H1 (cell line): ENCODE measurements around the gene LY6G5C. TPM values are rescaled to one million over a fixed set of nuclear protein-coding genes. Genes with fewer than 3 reads are reported as not detected.
A peak's percentile ranks its signal among the peaks of the same experiment; 100 is the strongest.

Source experiments
- ASH2L ChIP-seq: fragments of 200-600, 300-600 bp; sonication (generic); IDR thresholded peaks from one replicate; pipeline ENCODE4 v1.7.1; 2017; ENCODE audit warnings: low read length
- ATF3 ChIP-seq: IDR thresholded peaks from 2 replicates; pipeline ENCODE4 v1.6.1; 2011; ENCODE audit warnings: low read depth, mild to moderate bottlenecking, low read length; ENCODE audit not compliant: insufficient read depth
- CBX5 ChIP-seq: fragments of 300-800, 300-1000 bp; sonication (generic); IDR thresholded peaks from 2 replicates; pipeline ENCODE4 v1.7.1; 2016; ENCODE audit warnings: antibody characterized with exemption, low read length, low read depth
- CTCF ChIP-seq, 3 experiments: IDR thresholded peaks; 1 replicate in 2 of 3; 2 replicates in 1 of 3; pipeline versions ENCODE4 v1.5.1 to v1.6.1; 2011; ENCODE audit warnings: low read length in 3 of 3, mild to moderate bottlenecking in 3 of 3, inconsistent platforms in 2 of 3, low read depth in 1 of 3, moderate library complexity in 1 of 3; ENCODE audit not compliant: insufficient read depth in 1 of 3; ENCODE audit errors: control extremely low read depth in 1 of 3
- HDAC6 ChIP-seq: IDR thresholded peaks from one replicate; pipeline ENCODE4 v1.7.1; 2012; ENCODE audit warnings: low read depth, mild to moderate bottlenecking, inconsistent platforms, low read length, moderate library complexity
- NRF1 ChIP-seq: IDR thresholded peaks from 2 replicates; pipeline ENCODE4 v1.6.1; 2011; ENCODE audit warnings: mild to moderate bottlenecking, low read depth, low read length, improper control_type of control experiment
- POU5F1 ChIP-seq: IDR thresholded peaks from 2 replicates; pipeline ENCODE4 v1.6.1; 2011; ENCODE audit warnings: low read depth, mild to moderate bottlenecking, low read length, moderate library complexity
- RNF2 ChIP-seq: fragments of 200-900, 300-1000 bp; sonication (generic); IDR thresholded peaks from 2 replicates; pipeline ENCODE4 v1.7.1; 2016; ENCODE audit warnings: borderline replicate concordance, low read depth, mild to moderate bottlenecking, antibody characterized with exemption, low read length; ENCODE audit not compliant: poor library complexity, severe bottlenecking; ENCODE audit errors: missing control alignments
- RXRA ChIP-seq: IDR thresholded peaks from 2 replicates; pipeline ENCODE4 v1.6.1; 2011; ENCODE audit warnings: low read depth, mild to moderate bottlenecking, low read length, moderate library complexity; ENCODE audit not compliant: insufficient read depth
- TAF7 ChIP-seq: optimal IDR thresholded peaks from 2 replicates; pipeline ENCODE3; 2011; ENCODE audit warnings: low read depth, mild to moderate bottlenecking, inconsistent platforms, low read length, moderate library complexity, borderline replicate concordance
- ZNF274 ChIP-seq: IDR thresholded peaks from 2 replicates; pipeline ENCODE4 v1.7.0; 2012; ENCODE audit warnings: low read length, borderline replicate concordance; ENCODE audit errors: extremely low read depth
- polyA plus RNA-seq, 7 experiments: library from polyadenylated mRNA; depleted of rRNA in 3 of 7; stranded (reverse) in 5 of 7; unstranded in 2 of 7; fragments of >200 nt in 5 of 7; fragments of 200-250 nt in 2 of 7; gene quantifications; 1 replicate in 5 of 7; 2 replicates in 1 of 7; 4 replicates in 1 of 7; pipeline versions ENCODE4 v1.2.1 to v1.2.3, GENCODE V29; 2011 to 2013; ENCODE audit warnings: missing spikeins in 2 of 7, mixed read lengths in 2 of 7
- total RNA-seq: library from RNA; stranded (reverse); fragmentation: NEBNext Ultra II Directional; extraction: Animal tissue kit (Norgen Biotek cat#: 25700); gene quantifications from 2 replicates; pipeline ENCODE4 v1.2.1, GENCODE V29; 2021
- TF ChIP-seq, protein P1 (sequence below): IDR thresholded peaks from 2 replicates; pipeline ENCODE4 v1.6.1; 2011; ENCODE audit warnings: low read length, improper control_type of control experiment
- TF ChIP-seq, protein P2 (sequence below): IDR thresholded peaks from 2 replicates; pipeline ENCODE4 v1.6.1; 2012; ENCODE audit warnings: low read length, inconsistent platforms
- TF ChIP-seq, protein P3 (sequence below): IDR thresholded peaks from 2 replicates; pipeline ENCODE4 v1.6.1; 2012; ENCODE audit warnings: inconsistent platforms

LY6G5C gene
- total and polyA plus RNA-seq, 2 of the 8 experiments (the other 6 are each of a cell fraction or from before 2014, with no cell fraction given), result 1.1 to 1.8 TPM

GRCh38 chr6:31729515-31729978 lies 48.7 kb upstream of the LY6G5C start (continued):
- TF ChIP-seq, protein P1, sequence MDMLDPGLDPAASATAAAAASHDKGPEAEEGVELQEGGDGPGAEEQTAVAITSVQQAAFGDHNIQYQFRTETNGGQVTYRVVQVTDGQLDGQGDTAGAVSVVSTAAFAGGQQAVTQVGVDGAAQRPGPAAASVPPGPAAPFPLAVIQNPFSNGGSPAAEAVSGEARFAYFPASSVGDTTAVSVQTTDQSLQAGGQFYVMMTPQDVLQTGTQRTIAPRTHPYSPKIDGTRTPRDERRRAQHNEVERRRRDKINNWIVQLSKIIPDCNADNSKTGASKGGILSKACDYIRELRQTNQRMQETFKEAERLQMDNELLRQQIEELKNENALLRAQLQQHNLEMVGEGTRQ, result no peak
- TF ChIP-seq HDAC6, result no peak
- TF ChIP-seq RNF2, result no peak
- TF ChIP-seq CBX5, result no peak
- TF ChIP-seq ASH2L, result peak; percentile 62
- no peak for TF ChIP-seq ATF3
- TF ChIP-seq, protein P2, sequence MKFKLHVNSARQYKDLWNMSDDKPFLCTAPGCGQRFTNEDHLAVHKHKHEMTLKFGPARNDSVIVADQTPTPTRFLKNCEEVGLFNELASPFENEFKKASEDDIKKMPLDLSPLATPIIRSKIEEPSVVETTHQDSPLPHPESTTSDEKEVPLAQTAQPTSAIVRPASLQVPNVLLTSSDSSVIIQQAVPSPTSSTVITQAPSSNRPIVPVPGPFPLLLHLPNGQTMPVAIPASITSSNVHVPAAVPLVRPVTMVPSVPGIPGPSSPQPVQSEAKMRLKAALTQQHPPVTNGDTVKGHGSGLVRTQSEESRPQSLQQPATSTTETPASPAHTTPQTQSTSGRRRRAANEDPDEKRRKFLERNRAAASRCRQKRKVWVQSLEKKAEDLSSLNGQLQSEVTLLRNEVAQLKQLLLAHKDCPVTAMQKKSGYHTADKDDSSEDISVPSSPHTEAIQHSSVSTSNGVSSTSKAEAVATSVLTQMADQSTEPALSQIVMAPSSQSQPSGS, result no peak
- no peak for TF ChIP-seq NRF1
- no peak for TF ChIP-seq RXRA
- peak in 2 of 3 experiments; percentile 86 to 87; a peak in 3 of 4 replicates for TF ChIP-seq CTCF (IDR thresholded peaks at IDR 0.05; ENCODE audit: control extremely low read depth in 1 of 3, insufficient read depth in 1 of 3, low read depth in 1 of 3, low read length in 3 of 3)
- TF ChIP-seq, protein P3, sequence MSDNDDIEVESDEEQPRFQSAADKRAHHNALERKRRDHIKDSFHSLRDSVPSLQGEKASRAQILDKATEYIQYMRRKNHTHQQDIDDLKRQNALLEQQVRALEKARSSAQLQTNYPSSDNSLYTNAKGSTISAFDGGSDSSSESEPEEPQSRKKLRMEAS, result no peak; the same call in 1 of the 2 replicates
- TF ChIP-seq TAF7, result peak; percentile 37
- no peak for TF ChIP-seq ZNF274
- TF ChIP-seq POU5F1, result no peak
- TF ChIP-seq, all 59 proteins: peak for 16
